ENCODE measurements around the gene SYNGR3. TPM values are rescaled to one million over a fixed set of nuclear protein-coding genes. Genes with fewer than 3 reads are reported as not detected.

SYNGR3 gene
- polyA plus RNA-seq, 3 donors, result 0.20 to 0.29 TPM; not detected in 1

DNA sequence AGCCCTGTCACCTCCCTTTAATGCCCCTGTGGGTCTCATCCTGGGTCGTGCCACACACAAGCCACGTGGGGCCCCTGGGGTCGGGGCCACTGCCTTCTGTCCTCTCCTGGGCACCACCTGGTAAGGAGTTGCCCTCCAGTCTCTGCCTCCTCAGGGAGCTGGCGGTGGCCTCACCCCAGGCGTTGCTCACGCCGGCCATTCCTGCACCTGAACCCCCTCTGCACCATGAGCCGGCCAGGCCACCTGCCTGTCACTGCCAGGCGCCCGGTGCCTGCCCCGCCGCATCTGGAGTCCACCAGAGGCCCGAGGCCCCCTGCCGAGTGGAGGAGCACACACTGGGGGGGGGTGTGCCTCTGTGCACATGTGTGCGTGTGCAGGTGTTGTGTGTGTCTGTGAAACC is 47.3 kb downstream of the SYNGR3 start:
- Mint-ChIP-seq H3K27me3 (ENCODE audit: low read depth in 3 of 3) (peaks cover 0 to 20% (median 9%) of the 10 kb centered on the region in 3 donors), H3K4me3 (no peak overlapping the region), H3K4me1 (peaks cover 13% of the 10 kb centered on the region), H3K27ac (no peak overlapping the region), H3K9me3 (no peaks in the 10 kb centered on the region), H3K36me3 (no peaks in the 10 kb centered on the region)
- TF ChIP-seq, protein P1, sequence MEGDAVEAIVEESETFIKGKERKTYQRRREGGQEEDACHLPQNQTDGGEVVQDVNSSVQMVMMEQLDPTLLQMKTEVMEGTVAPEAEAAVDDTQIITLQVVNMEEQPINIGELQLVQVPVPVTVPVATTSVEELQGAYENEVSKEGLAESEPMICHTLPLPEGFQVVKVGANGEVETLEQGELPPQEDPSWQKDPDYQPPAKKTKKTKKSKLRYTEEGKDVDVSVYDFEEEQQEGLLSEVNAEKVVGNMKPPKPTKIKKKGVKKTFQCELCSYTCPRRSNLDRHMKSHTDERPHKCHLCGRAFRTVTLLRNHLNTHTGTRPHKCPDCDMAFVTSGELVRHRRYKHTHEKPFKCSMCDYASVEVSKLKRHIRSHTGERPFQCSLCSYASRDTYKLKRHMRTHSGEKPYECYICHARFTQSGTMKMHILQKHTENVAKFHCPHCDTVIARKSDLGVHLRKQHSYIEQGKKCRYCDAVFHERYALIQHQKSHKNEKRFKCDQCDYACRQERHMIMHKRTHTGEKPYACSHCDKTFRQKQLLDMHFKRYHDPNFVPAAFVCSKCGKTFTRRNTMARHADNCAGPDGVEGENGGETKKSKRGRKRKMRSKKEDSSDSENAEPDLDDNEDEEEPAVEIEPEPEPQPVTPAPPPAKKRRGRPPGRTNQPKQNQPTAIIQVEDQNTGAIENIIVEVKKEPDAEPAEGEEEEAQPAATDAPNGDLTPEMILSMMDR (IDR thresholded peaks at IDR 0.05), result no peak
- Histone ChIP-seq H3K79me2 (ENCODE audit: insufficient read depth, low read length) (no peaks in the 10 kb centered on the region), H3K4me3 (replicated peaks in 1 of 3; ENCODE audit: low read depth in 2 of 3, low read length in 3 of 3) (no peak overlapping the region), H3K36me3 (replicated peaks in 1 of 2; ENCODE audit: control insufficient read depth in 1 of 2, insufficient read depth in 2 of 2, low read length in 2 of 2) (no peaks in the 10 kb centered on the region), H3K27ac (ENCODE audit: low read depth in 1 of 2, low read length in 2 of 2) (no peak overlapping the region), H3K4me1 (ENCODE audit: control insufficient read depth in 1 of 2, insufficient read depth in 2 of 2, low read length in 2 of 2) (peaks cover 16 to 17% of the 10 kb centered on the region in 2 donors), H3K4me2 (replicated peaks; ENCODE audit: extremely low read depth, low read length, poor library complexity, severe bottlenecking) (no peak overlapping the region), H3K9ac (ENCODE audit: insufficient read depth, low read length, poor library complexity, severe bottlenecking) (no peak overlapping the region), H2AFZ (ENCODE audit: insufficient read depth, low read depth, low read length, poor library complexity, severe bottlenecking) (no peak overlapping the region), H3K9me3 (replicated peaks in 1 of 2; ENCODE audit: control insufficient read depth in 1 of 2, insufficient read depth in 1 of 2, low read length in 2 of 2) (no peaks in the 10 kb centered on the region), H3K27me3 (ENCODE audit: control insufficient read depth in 2 of 2, insufficient read depth in 2 of 2, low read length in 2 of 2) (peaks cover 0 to 4% of the 10 kb centered on the region in 2 donors), H4K20me1 (ENCODE audit: insufficient read depth, low read length) (no peaks in the 10 kb centered on the region)
- intact Hi-C loops (cut with micrococcal nuclease), result no loop called here
- WGBS (ENCODE audit: insufficient coverage), result 95% methylated on average over 10 of the region's 15 CpGs
- DNase-seq, result no peak

DNA sequence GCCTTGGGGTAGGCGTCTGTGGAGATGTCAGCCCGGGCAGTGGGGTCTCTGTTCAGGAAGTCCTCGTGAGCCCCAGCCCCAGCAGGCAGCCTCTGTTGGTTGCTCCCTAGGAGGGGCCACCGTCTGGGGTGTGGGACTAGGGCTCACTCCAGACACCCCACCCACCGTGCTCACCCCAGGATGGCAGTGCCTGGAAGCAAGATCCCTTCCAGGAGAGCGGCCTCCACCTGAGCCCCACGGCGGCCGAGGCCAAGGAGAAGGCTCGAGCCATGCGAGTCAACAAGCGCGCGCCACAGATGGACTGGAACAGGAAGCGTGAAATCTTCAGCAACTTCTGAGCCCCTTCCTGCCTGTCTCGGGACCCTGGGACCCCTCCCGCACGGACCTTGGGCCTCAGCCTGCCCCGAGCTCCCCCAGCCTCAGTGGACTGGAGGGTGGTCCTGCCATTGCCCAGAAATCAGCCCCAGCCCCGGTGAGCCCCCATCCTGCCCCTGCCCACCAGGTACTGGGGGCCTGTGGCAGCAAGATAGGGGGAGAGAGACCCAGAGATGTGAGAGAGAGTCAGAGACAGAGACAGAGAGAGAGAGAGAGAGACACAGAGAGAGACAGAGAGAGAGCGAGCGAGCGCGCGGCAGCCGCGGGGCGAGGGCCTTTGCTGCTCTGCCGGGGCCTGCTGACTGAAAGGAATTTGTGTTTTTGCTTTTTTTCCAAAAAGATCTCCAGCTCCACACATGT is 48.0 kb downstream of the SYNGR3 start:
- H3K27ac ChIP-seq (ENCODE audit: low read depth in 1 of 2, low read length in 2 of 2), result no peak overlapping the region
- no peak for DNase-seq
- H3K4me2 ChIP-seq (replicated peaks; ENCODE audit: extremely low read depth, low read length, poor library complexity, severe bottlenecking), result no peak overlapping the region
- no peak overlapping the region for H2AFZ ChIP-seq (ENCODE audit: insufficient read depth, low read depth, low read length, poor library complexity, severe bottlenecking)
- Mint-ChIP-seq H3K36me3 (no peaks in the 10 kb centered on the region), H3K27ac (peak overlapping the region in 1 of 7 donors; percentile 26), H3K4me3 (no peak overlapping the region), H3K9me3 (no peaks in the 10 kb centered on the region), H3K4me1 (peaks cover 9% of the 10 kb centered on the region), H3K27me3 (ENCODE audit: low read depth in 3 of 3) (peaks cover 0 to 14% (median 5%) of the 10 kb centered on the region in 3 donors)
- no peaks in the 10 kb centered on the region for H4K20me1 ChIP-seq (ENCODE audit: insufficient read depth, low read length)
- no peaks in the 10 kb centered on the region for H3K9me3 ChIP-seq (replicated peaks in 1 of 2; ENCODE audit: control insufficient read depth in 1 of 2, insufficient read depth in 1 of 2, low read length in 2 of 2)
- no peak overlapping the region for H3K4me3 ChIP-seq (replicated peaks in 1 of 3; ENCODE audit: low read depth in 2 of 3, low read length in 3 of 3)
- H3K9ac ChIP-seq (ENCODE audit: insufficient read depth, low read length, poor library complexity, severe bottlenecking), result no peak overlapping the region
- peaks cover 13 to 14% of the 10 kb centered on the region in 2 donors for H3K4me1 ChIP-seq (ENCODE audit: control insufficient read depth in 1 of 2, insufficient read depth in 2 of 2, low read length in 2 of 2)
- no peaks in the 10 kb centered on the region for H3K36me3 ChIP-seq (replicated peaks in 1 of 2; ENCODE audit: control insufficient read depth in 1 of 2, insufficient read depth in 2 of 2, low read length in 2 of 2)
- TF ChIP-seq, protein P1 (IDR thresholded peaks at IDR 0.05), result no peak
- H3K79me2 ChIP-seq (ENCODE audit: insufficient read depth, low read length), result no peaks in the 10 kb centered on the region
- intact Hi-C loops (cut with micrococcal nuclease), result no loop called here
- WGBS (ENCODE audit: insufficient coverage), result 81% methylated on average over 17 of the region's 29 CpGs
- H3K27me3 ChIP-seq (ENCODE audit: control insufficient read depth in 2 of 2, insufficient read depth in 2 of 2, low read length in 2 of 2), result peaks cover 0 to 1% of the 10 kb centered on the region in 2 donors

Measured in CD14-positive monocyte (primary cell).